ENCODE measurements around the gene CAMK2A.

CAMK2A gene

DNA sequence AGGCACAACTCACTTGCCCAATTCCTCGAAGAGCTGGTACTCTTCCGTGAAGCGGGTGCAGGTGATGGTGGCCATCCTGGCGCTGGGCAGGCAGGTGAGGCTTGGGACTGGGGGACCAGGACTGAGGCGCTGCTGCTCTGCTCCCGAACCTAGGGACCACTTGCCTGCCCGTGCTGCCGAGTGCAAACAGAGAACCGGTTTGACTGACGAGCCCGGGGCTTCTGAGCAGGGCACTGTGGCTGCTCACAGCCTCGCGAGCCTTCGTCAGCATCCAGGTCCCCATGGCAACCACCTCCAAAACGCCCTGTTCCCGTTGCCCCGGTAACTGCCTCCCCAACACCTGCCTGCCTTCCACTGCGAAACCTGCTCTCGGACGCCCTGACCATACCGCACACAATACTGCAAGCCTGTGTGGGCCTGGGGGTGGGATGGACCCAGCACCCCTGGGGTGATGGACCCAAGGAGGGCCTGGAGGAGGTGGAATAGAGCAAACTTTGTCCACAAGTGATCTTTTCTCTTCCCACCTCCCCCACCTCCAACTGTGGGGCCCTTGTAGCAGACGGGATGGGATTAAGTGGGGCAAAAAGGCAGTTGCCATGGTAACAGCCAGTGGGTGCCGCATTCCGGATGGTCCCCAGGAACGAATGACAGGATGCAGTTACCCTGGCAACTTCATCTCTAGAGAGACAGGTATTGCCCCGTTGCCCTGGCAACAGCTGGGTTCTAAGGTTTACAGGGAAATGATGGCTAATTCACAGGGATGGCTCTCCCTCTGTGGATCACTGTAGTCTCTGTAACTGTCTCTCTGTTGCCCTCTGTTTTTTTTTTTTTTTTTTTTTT is at the start of gene CAMK2A:
Gene CAMK2A, minus strand, starts transcription at position 223 of the 840 bp plus-strand sequence. Its CDS starts 148 bp downstream, at position 75.
- peak; percentile 46 for DNase-seq

GRCh38 chr5:150339165-150339564 is 49.6 kb upstream of the CAMK2A start:
- DNase-seq: peak; percentile 52

- peak; percentile 40 for DNase-seq
These were observed 49.0 kb upstream of the CAMK2A start for GRCh38 chr5:150338546-150338945.

DNA sequence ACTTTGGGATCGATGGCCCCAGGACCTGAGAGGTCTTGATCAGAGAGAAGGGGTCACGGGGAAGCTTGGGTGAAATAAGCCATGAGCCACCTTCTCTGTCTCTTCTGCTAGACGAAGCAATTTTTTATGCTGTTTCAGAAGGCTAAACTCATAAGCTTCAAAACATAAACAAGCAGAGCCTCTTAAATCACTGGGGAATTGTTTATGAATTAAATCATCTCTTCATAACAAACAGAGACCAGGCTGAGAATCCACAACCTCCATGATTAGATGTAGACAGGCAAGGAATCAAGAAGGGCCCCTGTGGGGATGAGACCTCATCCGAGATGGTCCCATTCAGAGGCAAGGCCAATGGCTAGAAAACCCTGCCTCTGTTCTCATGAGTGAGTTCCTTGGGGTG is 46.2 kb upstream of the CAMK2A start:
- DNase-seq: no peak

DNA sequence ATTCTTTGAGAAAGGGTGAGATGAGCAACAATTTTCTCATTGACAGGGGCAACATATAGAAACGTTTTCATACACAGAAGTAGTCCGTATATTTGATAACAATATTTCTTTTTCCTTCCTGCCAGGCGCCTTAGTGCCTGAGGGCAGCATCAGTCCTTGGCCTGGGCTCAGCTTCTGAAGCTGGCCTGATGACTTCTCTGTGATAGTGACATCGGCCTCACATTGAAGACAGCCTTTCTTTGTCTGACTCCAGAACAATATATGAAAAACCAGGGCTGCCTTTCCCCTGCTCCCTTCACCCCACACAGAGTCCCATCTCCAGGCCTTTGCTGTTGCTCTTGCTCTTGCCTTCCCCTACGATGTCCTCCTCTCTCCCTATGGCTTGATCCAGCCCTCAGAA is 43.8 kb upstream of the CAMK2A start:
- peak; percentile 56 for DNase-seq

DNA sequence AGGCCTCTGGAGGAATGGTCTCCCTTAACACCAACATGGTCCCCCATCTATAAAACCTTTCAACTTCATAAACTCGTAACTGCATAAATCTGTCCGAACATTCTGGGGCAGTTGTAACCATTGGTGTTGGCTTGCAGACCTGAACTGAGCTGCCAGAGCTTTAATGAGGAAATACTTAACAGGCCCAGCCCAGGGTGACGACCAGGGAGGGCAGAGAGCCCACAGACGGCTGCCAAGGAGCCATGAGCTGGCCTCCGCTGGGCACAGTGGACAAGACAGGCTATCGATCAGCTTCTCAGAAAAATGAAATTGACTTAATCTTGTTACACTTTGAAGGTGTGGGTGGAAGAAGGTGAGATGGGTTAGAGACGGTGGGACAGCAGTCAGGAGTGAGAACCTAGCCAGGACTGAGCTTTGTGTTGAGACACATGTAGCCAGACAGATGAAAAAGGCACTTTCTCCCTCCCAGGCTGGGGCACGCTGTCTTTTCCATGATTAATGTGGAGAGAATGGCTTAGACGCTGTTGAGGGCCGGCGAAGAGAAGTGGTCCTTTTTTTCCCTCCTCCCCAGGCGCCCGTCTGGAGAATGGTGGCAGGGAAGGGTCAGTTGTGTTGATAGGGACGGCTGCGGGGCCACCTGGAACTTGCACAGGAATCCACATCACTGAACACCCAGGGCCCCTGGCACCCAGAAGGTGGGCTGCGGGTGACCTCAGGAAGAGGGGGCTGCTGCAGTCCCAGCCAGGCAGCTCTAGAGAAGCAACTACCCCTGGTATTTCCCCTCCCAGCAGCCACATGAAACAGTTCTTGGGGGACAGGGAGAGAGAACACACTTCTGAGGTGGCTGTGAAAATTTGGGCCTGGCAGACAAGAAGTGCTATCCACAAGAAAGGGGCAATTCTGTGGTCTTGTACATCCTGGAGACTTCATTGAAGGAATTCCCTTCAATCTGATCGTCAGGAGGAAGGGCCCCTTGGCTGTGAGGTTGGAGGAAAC is 40.6 kb upstream of the CAMK2A start:
- no peak for DNase-seq

DNA sequence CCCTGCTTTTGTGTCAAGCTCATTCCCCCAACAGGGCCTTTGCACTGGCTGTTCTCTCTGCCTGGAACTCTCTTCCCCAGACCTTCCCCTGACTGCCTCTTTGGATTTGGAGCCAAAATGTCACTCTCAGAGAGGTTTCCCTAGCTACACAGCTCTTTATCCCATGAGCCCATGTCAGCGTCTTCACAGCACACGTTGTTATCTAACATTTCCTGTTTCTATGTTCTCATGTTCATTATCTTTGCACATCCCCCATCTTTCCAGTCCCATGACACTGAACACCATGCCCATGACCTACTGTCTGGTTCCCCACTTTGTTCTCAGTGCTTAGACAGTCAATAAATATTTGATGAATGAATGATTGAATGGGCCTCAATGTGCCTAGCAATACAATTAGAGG is 39.5 kb upstream of the CAMK2A start:
- DNase-seq: no peak

DNA sequence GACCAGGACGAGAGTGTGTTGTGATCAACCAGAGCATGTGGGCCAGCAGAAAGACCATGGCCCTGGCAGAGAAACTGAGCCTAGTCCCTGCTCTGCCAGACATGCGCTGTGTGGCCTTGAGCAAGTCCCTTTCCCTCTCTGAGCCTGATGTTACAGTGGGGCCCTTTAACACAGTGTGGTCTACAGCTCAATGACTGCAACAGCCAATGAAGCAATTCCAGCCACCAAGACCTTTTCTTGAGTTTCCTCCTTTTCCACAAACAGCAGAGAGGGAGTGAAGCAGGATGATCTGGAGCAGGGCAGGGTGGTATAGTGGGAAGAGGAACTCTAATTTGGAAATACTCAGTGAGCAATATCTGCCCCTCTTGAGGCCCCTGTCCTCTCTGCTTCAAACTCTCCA is 38.9 kb upstream of the CAMK2A start:
- DNase-seq: no peak

DNA sequence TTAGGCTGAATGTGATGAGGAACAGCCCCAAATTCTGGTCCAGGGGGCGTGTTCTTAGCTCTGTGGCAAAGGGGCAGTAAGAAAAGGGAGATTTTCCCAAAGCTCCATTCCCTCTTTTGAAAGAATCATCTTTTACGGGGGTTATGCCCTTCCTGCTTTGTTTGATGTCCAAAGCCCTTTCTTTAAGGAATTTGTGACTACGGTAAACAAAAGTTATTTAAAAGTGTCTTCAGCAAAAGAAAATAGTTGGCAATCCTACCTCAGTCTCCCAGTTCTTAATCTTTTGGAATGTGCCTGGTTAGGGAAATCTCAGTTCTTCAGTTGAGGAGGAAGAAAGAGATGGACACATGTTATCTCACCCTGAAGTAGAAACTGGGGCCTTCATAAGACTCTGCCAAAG is 37.6 kb upstream of the CAMK2A start:
- DNase-seq: no peak

DNA sequence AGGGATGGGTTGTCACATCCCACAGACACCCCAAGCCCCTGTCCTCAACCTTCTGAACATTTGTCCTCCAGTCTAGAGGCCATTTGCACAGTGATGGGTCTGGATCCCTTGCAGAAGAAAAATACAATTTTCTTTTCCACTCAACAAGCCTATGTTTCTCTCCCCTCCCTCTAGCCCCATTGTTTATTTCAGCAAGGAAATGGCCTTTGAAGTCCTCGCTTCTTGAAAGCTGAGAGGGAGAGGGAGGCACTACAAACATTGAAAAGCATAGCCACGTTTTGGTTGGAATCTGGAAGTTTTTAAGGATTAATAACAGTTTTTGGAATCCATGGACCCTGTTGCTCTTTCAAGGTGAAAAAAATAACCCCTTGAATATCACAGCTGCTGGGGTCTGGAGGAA is 37.1 kb upstream of the CAMK2A start:
- DNase-seq: no peak

GRCh38 chr5:150325426-150325825 is 35.9 kb upstream of the CAMK2A start:
- DNase-seq: no peak

DNA sequence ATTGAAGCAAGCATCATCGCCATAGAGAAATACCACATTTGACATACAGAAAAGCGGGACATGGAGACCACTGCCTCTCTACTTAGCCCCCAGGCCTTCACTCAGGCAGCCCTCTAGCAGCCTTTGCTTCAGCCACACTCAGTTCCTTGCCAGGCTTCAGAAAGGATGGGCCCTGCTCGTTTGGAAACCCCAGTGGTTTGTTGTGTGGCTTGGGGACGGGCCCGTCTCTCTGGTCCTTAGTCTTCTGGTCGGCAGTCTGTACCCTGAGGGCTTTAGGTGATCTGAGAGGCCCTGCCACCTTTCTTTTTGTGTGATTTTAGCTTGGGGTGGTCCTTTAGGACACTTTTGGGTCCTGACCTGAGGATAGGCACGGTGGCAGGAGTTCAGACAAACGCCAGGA is 34.2 kb upstream of the CAMK2A start:
- no peak for DNase-seq

- no peak for DNase-seq
These were observed 33.5 kb upstream of the CAMK2A start for GRCh38 chr5:150323092-150323491.

DNA sequence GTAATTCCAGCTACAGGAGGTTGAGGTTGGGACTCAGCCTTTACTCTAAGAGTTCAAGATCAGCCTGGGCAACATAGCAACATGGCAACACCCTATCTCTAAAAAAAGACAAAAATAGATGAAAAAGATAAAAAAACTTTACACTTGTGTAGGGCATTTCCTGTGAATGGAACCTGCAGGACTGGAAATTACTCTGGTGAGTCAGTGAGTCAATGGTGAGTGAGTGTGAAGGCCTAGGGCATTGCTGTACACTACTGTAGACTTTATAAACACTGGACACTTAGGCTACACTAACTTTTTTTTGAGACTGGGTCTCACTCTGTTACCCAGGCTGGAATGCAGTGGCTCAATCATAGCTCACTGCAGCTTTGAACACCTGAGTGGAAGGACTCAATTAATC is 32.6 kb upstream of the CAMK2A start:
- no peak for DNase-seq

- DNase-seq: no peak
These were observed 32.2 kb upstream of the CAMK2A start for GRCh38 chr5:150321784-150322183.

- DNase-seq: no peak
These were observed 31.6 kb upstream of the CAMK2A start for GRCh38 chr5:150321211-150321610.

- peak; percentile 72 for DNase-seq
These were observed 30.6 kb upstream of the CAMK2A start for GRCh38 chr5:150320044-150320613.

- no peak for DNase-seq
These were observed 29.9 kb upstream of the CAMK2A start for GRCh38 chr5:150319484-150319790.

DNA sequence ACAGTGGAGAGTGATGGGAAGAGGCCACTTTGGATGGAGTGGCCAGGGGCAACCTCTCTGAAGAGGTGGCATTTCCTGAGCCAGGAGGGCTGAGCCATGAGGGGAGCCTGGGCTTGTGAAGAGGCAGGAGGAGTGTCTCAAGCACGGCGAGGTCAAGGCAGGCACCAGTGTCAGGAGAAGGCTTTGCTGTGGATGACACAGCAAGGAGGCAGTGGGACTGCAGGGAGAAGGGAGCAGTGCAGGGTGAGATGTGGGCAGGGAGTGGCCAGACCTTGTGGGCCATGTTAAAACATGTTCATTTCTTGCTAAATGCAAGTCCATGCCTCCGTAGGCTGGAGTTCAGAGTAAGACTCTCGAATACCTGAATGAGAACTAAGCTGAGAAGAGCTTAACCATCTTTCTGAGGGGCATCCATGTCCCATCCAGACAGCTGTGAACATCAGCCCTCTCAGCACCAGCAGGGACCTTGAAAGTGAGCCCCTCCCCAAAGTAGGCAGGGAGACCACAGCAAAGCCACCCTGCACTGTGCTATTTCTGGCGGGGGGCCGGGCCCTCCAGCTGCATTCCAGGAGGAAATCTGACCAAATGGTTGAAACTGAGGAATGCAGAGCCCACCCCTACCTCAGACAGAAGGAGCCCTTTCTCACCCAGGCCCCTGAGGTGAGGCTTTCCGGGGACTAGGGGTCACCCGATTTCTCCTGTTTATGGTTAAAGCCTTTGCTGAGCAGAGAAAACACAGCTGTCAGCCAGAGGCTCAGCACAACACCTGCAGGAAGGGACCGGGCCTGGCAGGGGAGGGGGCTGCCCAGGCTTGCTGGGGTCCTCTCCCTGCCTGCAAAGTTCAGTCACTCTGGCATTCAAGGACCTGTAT is 29.3 kb upstream of the CAMK2A start:
- DNase-seq: no peak

DNA sequence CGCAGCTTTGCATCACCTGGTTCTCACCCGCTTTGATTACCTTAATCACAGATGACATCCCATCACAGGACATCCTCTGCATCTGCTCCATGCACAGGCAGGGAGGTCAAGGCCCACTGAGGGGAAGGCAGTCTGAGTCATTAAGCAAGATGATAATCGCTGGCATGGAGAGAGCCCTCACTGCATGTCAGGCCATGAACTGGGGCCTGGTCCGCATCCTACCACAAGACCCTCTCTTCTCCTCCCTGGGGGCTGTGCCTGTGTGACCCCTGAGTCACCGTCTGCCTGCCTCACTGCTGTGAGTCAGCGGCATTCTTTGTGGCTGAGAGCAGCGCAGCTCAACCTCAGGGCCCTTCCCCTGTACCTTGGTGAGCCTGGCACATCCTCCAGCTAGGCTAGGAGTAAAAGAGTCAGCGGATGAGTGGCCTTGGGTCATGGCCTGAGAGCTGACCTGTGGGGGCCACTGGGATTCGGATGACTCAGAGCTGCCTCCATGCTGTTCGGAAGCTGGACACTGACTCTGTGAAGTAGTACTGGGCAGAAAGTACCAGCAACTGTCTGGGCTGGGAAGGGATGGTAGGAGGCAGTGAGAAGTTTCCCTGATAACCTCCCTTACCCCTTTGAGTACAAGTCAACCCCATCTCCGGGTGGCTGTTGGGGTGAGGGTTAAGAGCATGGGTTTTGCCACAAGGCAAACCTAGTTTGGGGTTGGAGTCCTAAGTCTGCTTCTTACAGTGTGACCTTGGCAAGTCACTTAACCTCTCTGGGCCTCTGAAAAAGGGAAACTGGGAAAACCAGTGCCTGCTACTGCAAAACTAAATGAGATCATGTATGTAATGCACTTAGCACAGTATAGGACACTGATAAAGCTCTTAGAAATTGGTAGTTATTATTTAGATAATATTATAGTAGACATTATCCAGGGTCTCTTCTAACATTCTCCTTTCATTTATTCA is 27.8 kb upstream of the CAMK2A start:
- DNase-seq: no peak

DNA sequence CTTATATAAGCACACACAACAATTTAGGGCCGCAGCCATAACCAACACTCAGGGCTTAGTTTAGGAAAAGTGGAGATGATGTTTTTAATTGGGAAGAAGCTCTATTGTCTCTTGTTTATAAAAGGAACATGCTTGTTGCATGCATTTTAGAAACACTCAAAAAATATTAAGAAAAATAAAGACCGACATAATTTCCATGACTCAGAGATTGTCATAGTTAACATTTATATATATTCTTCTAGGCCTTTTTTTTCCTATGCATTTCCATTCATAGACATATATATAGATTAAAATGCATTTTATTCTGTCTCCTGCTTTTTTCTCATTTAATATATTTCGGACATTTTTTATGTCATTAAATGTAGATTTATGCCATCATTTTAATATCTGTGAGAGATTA is 26.7 kb upstream of the CAMK2A start:
- no peak for DNase-seq

All from midbrain (tissue), 1 donor.